ENCODE measurements around the gene ARHGAP20.

The ARHGAP20 gene

GRCh38 chr11:110711776-110712658, at the start of gene ARHGAP20:
ARHGAP20 (minus strand) TSS chr11:110712437; CDS start chr11:110712231, 206 bp downstream.
- peak; percentile 65 for DNase-seq

- no peak for DNase-seq
These were observed 49.8 kb upstream of the ARHGAP20 start for GRCh38 chr11:110761991-110762390.

- DNase-seq = no peak
These were observed 48.9 kb upstream of the ARHGAP20 start for GRCh38 chr11:110761131-110761530.

- DNase-seq = no peak
These were observed 47.7 kb upstream of the ARHGAP20 start for GRCh38 chr11:110759972-110760381.

GRCh38 chr11:110757962-110758755, 45.9 kb upstream of the ARHGAP20 start:
- no peak for DNase-seq

GRCh38 chr11:110757066-110757465, 44.8 kb upstream of the ARHGAP20 start:
- no peak for DNase-seq

GRCh38 chr11:110755941-110756340, 43.7 kb upstream of the ARHGAP20 start:
- no peak for DNase-seq

- no peak for DNase-seq
These were observed 40.7 kb upstream of the ARHGAP20 start for GRCh38 chr11:110752890-110753289.

GRCh38 chr11:110750100-110750499, 37.9 kb upstream of the ARHGAP20 start:
- DNase-seq = no peak

GRCh38 chr11:110747531-110747930, 35.3 kb upstream of the ARHGAP20 start:
- DNase-seq = no peak

- DNase-seq = no peak
These were observed 26.4 kb upstream of the ARHGAP20 start for GRCh38 chr11:110738641-110739040.

GRCh38 chr11:110737593-110737992, 25.4 kb upstream of the ARHGAP20 start:
- no peak for DNase-seq

- DNase-seq = no peak
These were observed 23.9 kb upstream of the ARHGAP20 start for GRCh38 chr11:110736171-110736553.

- DNase-seq = no peak
These were observed 23.4 kb upstream of the ARHGAP20 start for GRCh38 chr11:110735455-110736170.

- DNase-seq = no peak
These were observed 22.6 kb upstream of the ARHGAP20 start for GRCh38 chr11:110734790-110735189.

GRCh38 chr11:110730773-110731172, 18.5 kb upstream of the ARHGAP20 start:
- no peak for DNase-seq

- no peak for DNase-seq
These were observed 16.6 kb upstream of the ARHGAP20 start for GRCh38 chr11:110728883-110729282.

GRCh38 chr11:110728476-110728875, 16.2 kb upstream of the ARHGAP20 start:
- no peak for DNase-seq

- no peak for DNase-seq
These were observed 12.1 kb upstream of the ARHGAP20 start for GRCh38 chr11:110724358-110724757.

GRCh38 chr11:110720431-110721275, 8.4 kb upstream of the ARHGAP20 start:
- no peak for DNase-seq

- DNase-seq = no peak
These were observed 4.1 kb upstream of the ARHGAP20 start for GRCh38 chr11:110716361-110716760.

- DNase-seq = no peak
These were observed 3.3 kb upstream of the ARHGAP20 start for GRCh38 chr11:110715541-110715940.
